ENCODE data around the gene NME3. TPM values are rescaled to one million over a fixed set of nuclear protein-coding genes. Genes with fewer than 3 reads are reported as not detected.

The NME3 gene
- total and polyA plus RNA-seq, 2 donors (not counting 1 experiment from before 2014, with no cell fraction given), result 9.9 to 69.7 TPM

DNA sequence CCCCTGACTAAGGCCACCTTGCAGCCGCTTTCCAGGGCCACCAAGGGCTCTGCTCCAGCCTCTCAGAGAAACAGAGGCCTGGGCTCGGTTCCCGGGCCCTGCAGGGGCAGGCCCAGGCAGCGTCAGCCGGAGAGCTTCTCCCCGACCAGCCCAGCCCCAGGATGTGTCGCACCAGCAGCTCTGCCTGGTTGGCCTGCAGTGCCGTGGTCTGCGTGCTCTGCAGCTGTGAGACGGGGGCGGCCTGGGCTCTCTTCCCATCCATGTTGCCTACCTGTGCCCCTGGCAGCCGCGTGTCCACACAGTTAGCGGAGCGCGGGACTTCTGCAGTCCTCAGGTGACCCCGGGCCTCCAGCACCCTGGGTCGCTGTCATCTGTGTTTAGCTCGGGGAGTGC is 17.4 kb upstream of the NME3 start:
- Histone ChIP-seq H2AFZ (ENCODE audit: low read length) (no peak overlapping the region), H4K20me1 (ENCODE audit: control insufficient read depth, extremely low read depth, insufficient read depth, low read length) (no peaks in the 10 kb centered on the region), H3K36me3 (ENCODE audit: control insufficient read depth, insufficient read depth, low read length) (peaks cover 20% of the 10 kb centered on the region), H3K4me1 (ENCODE audit: control insufficient read depth, extremely low read depth, insufficient read depth, low read length) (peaks cover 2% of the 10 kb centered on the region), H3K79me2 (ENCODE audit: control insufficient read depth, insufficient read depth, low read length) (peaks cover 26% of the 10 kb centered on the region), H3K27ac (ENCODE audit: insufficient read depth, low read length) (no peak overlapping the region), H3K9me3 (ENCODE audit: control insufficient read depth, insufficient read depth, low read depth, low read length) (no peaks in the 10 kb centered on the region), H3K27me3 (ENCODE audit: control insufficient read depth, insufficient read depth, low read length) (no peaks in the 10 kb centered on the region), H3K4me3 (replicated peaks in 1 of 4; ENCODE audit: control extremely low read depth in 1 of 4, insufficient read depth in 1 of 4, low read depth in 3 of 4, low read length in 4 of 4) (no peak overlapping the region), H3K4me2 (ENCODE audit: extremely low read depth, insufficient read depth, low read length) (no peak overlapping the region), H3K9ac (ENCODE audit: insufficient read depth, low read length) (no peak overlapping the region)
- DNase-seq (ENCODE audit: low read depth in 2 of 2), result no peak
- no peak for TF ChIP-seq EZH2 (IDR thresholded peaks at IDR 0.05; ENCODE audit: low read length, missing control alignments)
- TF ChIP-seq, protein P1, sequence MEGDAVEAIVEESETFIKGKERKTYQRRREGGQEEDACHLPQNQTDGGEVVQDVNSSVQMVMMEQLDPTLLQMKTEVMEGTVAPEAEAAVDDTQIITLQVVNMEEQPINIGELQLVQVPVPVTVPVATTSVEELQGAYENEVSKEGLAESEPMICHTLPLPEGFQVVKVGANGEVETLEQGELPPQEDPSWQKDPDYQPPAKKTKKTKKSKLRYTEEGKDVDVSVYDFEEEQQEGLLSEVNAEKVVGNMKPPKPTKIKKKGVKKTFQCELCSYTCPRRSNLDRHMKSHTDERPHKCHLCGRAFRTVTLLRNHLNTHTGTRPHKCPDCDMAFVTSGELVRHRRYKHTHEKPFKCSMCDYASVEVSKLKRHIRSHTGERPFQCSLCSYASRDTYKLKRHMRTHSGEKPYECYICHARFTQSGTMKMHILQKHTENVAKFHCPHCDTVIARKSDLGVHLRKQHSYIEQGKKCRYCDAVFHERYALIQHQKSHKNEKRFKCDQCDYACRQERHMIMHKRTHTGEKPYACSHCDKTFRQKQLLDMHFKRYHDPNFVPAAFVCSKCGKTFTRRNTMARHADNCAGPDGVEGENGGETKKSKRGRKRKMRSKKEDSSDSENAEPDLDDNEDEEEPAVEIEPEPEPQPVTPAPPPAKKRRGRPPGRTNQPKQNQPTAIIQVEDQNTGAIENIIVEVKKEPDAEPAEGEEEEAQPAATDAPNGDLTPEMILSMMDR (conservative IDR thresholded peaks at IDR 0.05 in 1 of 2, IDR thresholded peaks at IDR 0.05 in 1 of 2; ENCODE audit: low read depth in 1 of 2, low read length in 2 of 2), result no peak

DNA sequence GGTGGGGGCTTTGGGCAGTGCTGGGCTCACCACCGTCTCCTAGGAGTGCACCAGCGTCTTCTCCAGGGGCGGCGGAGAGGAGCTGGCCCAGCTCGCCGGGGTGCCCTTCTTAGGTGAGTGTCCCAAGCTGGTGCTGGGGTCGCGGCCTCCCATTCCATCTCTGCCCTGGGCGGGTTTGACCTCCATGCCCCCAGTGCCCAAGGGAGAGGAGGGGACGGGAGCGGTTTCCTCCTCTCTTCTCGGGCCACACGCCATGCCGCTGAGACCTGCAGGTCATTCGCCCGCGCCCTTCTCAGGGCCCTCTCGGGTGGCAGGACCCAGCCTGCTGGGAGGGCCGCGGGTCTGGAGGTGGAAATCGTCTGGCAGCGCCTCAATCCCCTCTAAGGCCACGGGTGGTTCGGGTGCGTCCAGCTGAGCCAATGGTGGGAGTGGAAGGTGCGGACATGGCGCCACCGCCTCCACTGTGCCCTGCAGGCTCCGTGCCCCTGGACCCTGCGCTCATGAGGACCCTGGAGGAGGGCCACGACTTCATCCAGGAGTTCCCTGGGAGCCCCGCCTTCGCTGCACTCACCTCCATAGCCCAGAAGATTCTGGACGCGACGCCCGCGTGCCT is 16.9 kb upstream of the NME3 start:
- Histone ChIP-seq H3K4me3 (replicated peaks in 1 of 4; ENCODE audit: control extremely low read depth in 1 of 4, insufficient read depth in 1 of 4, low read depth in 3 of 4, low read length in 4 of 4) (no peak overlapping the region), H3K9ac (ENCODE audit: insufficient read depth, low read length) (no peak overlapping the region), H3K9me3 (ENCODE audit: control insufficient read depth, insufficient read depth, low read depth, low read length) (no peaks in the 10 kb centered on the region), H3K79me2 (ENCODE audit: control insufficient read depth, insufficient read depth, low read length) (peaks cover 29% of the 10 kb centered on the region), H2AFZ (ENCODE audit: low read length) (no peak overlapping the region), H3K27me3 (ENCODE audit: control insufficient read depth, insufficient read depth, low read length) (no peaks in the 10 kb centered on the region), H3K4me1 (ENCODE audit: control insufficient read depth, extremely low read depth, insufficient read depth, low read length) (peaks cover 2% of the 10 kb centered on the region), H3K36me3 (ENCODE audit: control insufficient read depth, insufficient read depth, low read length) (peaks cover 20% of the 10 kb centered on the region), H4K20me1 (ENCODE audit: control insufficient read depth, extremely low read depth, insufficient read depth, low read length) (no peaks in the 10 kb centered on the region), H3K27ac (ENCODE audit: insufficient read depth, low read length) (no peak overlapping the region), H3K4me2 (ENCODE audit: extremely low read depth, insufficient read depth, low read length) (no peak overlapping the region)
- DNase-seq (ENCODE audit: low read depth in 2 of 2), result no peak
- TF ChIP-seq, protein P1 (conservative IDR thresholded peaks at IDR 0.05 in 1 of 2, IDR thresholded peaks at IDR 0.05 in 1 of 2; ENCODE audit: low read depth in 1 of 2, low read length in 2 of 2), result no peak
- no peak for TF ChIP-seq EZH2 (IDR thresholded peaks at IDR 0.05; ENCODE audit: low read length, missing control alignments)

DNA sequence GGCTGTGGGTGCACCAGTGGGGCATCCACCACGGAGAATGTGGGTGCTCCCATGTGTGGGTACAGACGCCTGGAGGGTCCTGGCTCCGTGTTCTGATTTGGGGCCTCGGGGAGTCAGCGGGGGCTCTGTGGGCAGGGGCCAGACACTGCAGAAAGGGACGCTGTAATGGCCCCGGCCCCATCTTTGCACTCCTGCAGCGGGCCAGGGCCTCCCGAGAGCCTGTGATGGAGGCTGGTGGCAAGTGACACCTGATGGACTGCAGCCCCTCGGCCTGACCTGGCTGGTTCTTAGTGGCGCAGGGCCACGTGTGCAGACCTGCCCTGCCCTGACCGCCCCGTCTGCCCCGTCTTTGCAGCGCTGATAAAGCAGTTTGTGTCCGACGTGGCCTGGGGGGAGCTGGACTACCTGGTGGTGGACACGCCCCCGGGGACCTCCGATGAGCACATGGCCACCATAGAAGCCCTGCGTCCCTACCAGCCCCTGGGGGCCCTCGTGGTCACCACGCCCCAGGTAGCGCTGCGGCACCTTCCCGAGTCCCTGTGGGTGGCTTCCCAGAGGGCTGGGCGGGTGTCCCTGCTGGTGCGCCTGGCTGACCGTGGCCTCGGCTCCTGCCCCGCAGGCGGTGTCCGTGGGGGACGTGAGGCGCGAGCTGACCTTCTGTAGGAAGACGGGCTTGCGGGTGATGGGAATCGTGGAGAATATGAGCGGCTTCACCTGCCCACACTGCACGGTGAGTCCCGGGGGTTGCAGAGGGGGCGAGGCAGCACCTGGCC is 16.2 kb upstream of the NME3 start:
- Histone ChIP-seq H3K27me3 (ENCODE audit: control insufficient read depth, insufficient read depth, low read length) (no peaks in the 10 kb centered on the region), H3K4me1 (ENCODE audit: control insufficient read depth, extremely low read depth, insufficient read depth, low read length) (peaks cover 2% of the 10 kb centered on the region), H3K9me3 (ENCODE audit: control insufficient read depth, insufficient read depth, low read depth, low read length) (no peaks in the 10 kb centered on the region), H3K4me3 (replicated peaks in 1 of 4; ENCODE audit: control extremely low read depth in 1 of 4, insufficient read depth in 1 of 4, low read depth in 3 of 4, low read length in 4 of 4) (no peak overlapping the region), H3K4me2 (ENCODE audit: extremely low read depth, insufficient read depth, low read length) (no peak overlapping the region), H3K9ac (ENCODE audit: insufficient read depth, low read length) (no peak overlapping the region), H4K20me1 (ENCODE audit: control insufficient read depth, extremely low read depth, insufficient read depth, low read length) (no peaks in the 10 kb centered on the region), H2AFZ (ENCODE audit: low read length) (no peak overlapping the region), H3K36me3 (ENCODE audit: control insufficient read depth, insufficient read depth, low read length) (peaks cover 20% of the 10 kb centered on the region), H3K79me2 (ENCODE audit: control insufficient read depth, insufficient read depth, low read length) (peaks cover 29% of the 10 kb centered on the region), H3K27ac (ENCODE audit: insufficient read depth, low read length) (no peak overlapping the region)
- no peak for DNase-seq (ENCODE audit: low read depth in 2 of 2)
- no peak for TF ChIP-seq EZH2 (IDR thresholded peaks at IDR 0.05; ENCODE audit: low read length, missing control alignments)
- TF ChIP-seq, protein P1 (conservative IDR thresholded peaks at IDR 0.05 in 1 of 2, IDR thresholded peaks at IDR 0.05 in 1 of 2; ENCODE audit: low read depth in 1 of 2, low read length in 2 of 2), result no peak
